GM10266 (cell line): ENCODE data around the gene STUB1.
A peak's percentile ranks its signal among the peaks of the same experiment; 100 is the strongest.

Experiments used
- DNase-seq: peaks from one replicate; pipeline ENCODE4 v3.0.0; 2012; ENCODE audit errors: extremely low spot score
- TF ChIP-seq, protein P1 (sequence below): IDR thresholded peaks from 2 replicates; pipeline ENCODE4 v1.5.1; 2012; ENCODE audit warnings: mild to moderate bottlenecking, low read depth; ENCODE audit not compliant: control insufficient read depth, insufficient read depth; ENCODE audit errors: missing control alignments

Gene STUB1

DNA sequence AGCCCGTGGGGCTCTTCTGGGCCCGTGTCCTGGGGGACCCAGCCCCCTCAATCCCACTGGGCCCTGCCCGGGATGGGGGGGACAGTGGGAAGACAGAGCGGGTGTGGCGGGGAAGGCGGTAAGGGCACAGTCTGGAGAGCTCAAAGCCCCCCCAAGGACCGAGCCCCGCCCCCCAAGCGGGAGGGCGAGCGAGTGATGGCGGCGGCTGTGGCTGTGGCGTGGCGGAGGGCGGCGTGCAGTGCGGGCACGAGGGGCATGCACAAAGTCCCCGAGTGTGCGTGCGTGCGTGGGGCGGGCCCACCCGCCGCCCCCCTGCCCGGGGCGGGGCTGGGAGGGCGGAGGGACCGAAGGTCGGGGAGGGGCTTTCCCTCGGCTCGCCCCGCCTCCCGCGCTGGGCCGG is 13.6 kb downstream of the STUB1 start:
- TF ChIP-seq, protein P1, sequence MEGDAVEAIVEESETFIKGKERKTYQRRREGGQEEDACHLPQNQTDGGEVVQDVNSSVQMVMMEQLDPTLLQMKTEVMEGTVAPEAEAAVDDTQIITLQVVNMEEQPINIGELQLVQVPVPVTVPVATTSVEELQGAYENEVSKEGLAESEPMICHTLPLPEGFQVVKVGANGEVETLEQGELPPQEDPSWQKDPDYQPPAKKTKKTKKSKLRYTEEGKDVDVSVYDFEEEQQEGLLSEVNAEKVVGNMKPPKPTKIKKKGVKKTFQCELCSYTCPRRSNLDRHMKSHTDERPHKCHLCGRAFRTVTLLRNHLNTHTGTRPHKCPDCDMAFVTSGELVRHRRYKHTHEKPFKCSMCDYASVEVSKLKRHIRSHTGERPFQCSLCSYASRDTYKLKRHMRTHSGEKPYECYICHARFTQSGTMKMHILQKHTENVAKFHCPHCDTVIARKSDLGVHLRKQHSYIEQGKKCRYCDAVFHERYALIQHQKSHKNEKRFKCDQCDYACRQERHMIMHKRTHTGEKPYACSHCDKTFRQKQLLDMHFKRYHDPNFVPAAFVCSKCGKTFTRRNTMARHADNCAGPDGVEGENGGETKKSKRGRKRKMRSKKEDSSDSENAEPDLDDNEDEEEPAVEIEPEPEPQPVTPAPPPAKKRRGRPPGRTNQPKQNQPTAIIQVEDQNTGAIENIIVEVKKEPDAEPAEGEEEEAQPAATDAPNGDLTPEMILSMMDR: no peak
- no peak for DNase-seq

GRCh38 chr16:694187-694862 is 14.1 kb downstream of the STUB1 start:
- TF ChIP-seq, protein P1: no peak
- DNase-seq: no peak

GRCh38 chr16:694863-695354 is 14.7 kb downstream of the STUB1 start:
- no peak for DNase-seq
- TF ChIP-seq, protein P1: no peak

DNA sequence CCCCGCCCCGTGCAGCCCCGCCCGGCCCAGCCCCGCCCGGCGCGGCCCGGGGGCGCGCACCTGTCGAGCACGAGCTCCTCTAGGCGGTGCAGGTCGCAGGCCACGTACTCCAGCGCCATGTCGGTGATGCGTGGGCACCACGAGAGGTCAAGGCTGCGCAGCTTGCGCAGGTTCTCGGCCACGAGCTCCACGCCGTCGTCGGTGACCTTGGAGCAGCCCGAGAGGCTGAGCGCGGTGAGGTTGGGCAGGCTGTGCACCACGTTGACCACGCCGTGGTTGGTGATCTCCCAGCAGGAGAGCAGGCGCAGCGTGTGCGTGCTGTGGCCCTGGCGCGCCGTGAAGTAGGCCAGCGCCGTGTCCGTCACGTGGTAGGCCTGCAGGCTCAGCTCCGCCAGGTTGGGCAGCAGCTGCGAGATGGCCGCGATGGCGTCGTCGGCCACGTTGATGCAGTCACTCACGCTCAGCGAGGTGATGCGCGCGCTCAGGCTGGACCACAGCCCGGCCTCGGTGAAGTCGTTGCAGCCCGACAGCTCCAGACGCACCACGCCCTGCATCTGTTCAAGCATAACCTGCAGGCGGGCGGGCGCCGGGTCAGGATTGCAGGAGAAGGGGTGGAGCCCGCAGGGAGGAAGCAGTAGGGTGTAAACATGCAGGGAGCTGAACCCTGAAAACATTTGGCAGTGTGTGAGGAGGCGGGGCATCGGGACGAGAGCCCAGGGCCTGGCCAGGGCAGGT is 15.3 kb downstream of the STUB1 start:
- TF ChIP-seq, protein P1: no peak
- DNase-seq: peak; percentile 90

DNA sequence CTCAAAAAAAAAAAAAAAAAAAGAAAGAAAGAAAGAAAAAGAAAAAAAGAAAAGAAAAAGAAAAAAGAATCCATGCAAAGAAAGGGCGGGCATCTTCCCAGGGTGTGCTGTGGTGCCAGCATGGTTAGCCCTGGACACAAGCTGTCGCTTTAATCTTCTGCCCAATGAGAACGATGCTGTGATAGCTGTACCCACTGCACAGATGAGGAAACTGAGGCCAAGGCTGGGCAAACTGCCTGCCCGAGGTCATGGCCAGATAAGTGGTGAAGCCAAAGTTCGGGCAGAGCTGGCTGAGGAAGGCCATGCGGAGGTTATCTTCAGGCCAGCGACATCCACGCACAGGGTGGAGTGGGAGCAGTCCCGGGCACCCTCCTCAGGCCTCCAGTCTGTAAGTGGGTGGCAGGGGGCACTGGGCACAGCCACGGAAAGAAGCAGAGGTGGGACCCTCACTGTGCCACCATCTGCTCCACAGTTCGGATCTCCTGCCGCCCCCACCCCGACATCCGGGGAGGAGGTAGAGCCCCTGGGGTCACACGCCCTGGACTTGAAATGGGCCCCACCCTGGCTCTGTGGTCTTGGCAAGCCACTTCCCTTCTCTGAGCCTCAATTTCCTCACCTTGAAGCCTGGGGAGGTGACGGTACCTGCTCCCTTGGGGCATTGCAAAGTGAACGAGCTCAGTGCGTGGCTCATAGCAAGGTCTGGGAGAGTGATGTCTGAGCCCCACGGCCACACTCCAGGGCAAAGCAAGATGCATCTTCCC is 18.9 kb downstream of the STUB1 start:
- DNase-seq: no peak
- TF ChIP-seq, protein P1: no peak

DNA sequence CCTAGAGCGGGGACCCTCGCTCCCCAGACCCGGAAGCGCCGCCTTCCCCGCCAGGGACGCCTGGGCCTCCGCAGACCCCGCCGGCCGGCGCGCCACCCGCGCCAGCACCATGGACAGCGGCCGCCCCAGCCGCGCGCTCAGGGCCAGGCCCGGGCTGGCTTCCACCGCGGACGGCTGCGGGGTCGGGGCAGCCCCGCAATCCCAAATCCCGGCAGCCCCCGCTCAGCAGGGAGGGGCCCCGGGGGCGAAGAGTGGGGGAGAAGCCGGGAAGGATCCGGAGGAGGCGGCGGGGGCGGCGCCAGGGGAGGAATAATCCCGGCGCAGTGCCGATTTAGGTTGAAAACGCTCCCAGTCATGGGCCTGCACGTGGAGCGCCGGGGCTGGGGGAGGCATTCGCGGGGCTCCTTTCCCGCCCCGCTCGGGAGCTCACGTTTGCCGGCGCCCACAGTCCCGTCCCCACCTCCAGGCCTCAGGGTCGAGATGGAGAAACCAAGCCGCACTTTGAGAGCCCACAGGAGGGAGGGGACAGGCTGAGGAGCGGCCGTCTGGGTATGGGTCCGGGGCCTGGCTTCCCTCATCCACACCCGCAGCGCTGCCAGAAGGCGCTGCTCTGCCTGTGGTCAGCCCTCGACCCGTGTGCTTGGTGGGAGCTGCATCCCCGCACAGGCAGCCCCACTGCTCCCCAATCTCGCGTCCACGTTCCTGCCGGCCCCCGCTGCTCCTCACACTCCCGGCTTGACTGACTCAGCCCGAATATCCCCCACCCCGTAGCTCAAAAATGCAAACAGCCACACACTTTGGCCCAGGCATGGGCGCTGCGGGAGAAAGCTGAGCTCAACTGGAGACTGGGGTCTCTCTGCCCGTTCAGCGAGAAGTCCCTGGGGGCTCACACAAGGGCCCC is 20.7 kb downstream of the STUB1 start:
- DNase-seq: peak; percentile 74
- TF ChIP-seq, protein P1: no peak
